HL-60 (cell line): Measurements from ENCODE around the gene COL20A1.

Experiments
- GABPA ChIP-seq: IDR thresholded peaks from 2 replicates; pipeline ENCODE4 v1.6.1; 2012; ENCODE audit warnings: low read depth
- POLR2AphosphoS5 ChIP-seq: IDR thresholded peaks from 2 replicates; pipeline ENCODE4 v1.6.1; 2012; ENCODE audit warnings: low read depth
- SPI1 ChIP-seq: IDR thresholded peaks from 2 replicates; pipeline ENCODE4 v1.6.1; 2012; ENCODE audit warnings: low read depth, mild to moderate bottlenecking, borderline replicate concordance
- TF ChIP-seq, protein P1 (sequence below): IDR thresholded peaks from one replicate; pipeline ENCODE4 v1.5.1; 2011; ENCODE audit warnings: low read length, control low read depth, inconsistent platforms; ENCODE audit not compliant: insufficient read depth
- TF ChIP-seq, protein P2 (sequence below): IDR thresholded peaks from 2 replicates; pipeline ENCODE4 v1.6.1; 2012; ENCODE audit warnings: low read depth; ENCODE audit not compliant: insufficient replicate concordance

DNA sequence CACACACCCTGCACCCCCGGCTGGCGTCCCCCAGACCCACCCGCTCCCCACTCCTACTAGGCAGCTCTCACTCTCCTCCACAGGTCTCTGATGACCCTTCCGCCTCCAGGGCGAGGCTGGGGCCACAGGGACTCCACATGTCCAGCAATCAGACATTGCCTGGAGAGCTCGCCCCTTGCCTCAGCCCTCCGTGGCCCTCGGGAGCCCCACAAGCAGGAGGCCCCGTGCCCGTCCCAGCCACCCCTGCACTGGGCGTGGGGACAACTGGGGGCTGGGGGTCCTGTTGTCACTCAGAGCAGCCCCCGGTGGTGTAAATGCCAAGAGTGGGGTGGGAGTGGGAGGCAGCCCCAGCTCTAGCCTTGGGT is 1.5 kb downstream of the COL20A1 start:
- TF ChIP-seq, protein P1, sequence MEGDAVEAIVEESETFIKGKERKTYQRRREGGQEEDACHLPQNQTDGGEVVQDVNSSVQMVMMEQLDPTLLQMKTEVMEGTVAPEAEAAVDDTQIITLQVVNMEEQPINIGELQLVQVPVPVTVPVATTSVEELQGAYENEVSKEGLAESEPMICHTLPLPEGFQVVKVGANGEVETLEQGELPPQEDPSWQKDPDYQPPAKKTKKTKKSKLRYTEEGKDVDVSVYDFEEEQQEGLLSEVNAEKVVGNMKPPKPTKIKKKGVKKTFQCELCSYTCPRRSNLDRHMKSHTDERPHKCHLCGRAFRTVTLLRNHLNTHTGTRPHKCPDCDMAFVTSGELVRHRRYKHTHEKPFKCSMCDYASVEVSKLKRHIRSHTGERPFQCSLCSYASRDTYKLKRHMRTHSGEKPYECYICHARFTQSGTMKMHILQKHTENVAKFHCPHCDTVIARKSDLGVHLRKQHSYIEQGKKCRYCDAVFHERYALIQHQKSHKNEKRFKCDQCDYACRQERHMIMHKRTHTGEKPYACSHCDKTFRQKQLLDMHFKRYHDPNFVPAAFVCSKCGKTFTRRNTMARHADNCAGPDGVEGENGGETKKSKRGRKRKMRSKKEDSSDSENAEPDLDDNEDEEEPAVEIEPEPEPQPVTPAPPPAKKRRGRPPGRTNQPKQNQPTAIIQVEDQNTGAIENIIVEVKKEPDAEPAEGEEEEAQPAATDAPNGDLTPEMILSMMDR: no peak
- no peak for TF ChIP-seq POLR2AphosphoS5
- TF ChIP-seq, protein P2, sequence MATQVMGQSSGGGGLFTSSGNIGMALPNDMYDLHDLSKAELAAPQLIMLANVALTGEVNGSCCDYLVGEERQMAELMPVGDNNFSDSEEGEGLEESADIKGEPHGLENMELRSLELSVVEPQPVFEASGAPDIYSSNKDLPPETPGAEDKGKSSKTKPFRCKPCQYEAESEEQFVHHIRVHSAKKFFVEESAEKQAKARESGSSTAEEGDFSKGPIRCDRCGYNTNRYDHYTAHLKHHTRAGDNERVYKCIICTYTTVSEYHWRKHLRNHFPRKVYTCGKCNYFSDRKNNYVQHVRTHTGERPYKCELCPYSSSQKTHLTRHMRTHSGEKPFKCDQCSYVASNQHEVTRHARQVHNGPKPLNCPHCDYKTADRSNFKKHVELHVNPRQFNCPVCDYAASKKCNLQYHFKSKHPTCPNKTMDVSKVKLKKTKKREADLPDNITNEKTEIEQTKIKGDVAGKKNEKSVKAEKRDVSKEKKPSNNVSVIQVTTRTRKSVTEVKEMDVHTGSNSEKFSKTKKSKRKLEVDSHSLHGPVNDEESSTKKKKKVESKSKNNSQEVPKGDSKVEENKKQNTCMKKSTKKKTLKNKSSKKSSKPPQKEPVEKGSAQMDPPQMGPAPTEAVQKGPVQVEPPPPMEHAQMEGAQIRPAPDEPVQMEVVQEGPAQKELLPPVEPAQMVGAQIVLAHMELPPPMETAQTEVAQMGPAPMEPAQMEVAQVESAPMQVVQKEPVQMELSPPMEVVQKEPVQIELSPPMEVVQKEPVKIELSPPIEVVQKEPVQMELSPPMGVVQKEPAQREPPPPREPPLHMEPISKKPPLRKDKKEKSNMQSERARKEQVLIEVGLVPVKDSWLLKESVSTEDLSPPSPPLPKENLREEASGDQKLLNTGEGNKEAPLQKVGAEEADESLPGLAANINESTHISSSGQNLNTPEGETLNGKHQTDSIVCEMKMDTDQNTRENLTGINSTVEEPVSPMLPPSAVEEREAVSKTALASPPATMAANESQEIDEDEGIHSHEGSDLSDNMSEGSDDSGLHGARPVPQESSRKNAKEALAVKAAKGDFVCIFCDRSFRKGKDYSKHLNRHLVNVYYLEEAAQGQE: no peak
- TF ChIP-seq GABPA: no peak
- no peak for TF ChIP-seq SPI1
